ENCODE measurements around the gene DUOXA2. TPM values are rescaled to one million over a fixed set of nuclear protein-coding genes. Genes with fewer than 3 reads are reported as not detected.

Gene DUOXA2
- total and polyA plus RNA-seq, 2 of the 4 experiments (the other 2 are of a cell fraction), result not detected

GRCh38 chr15:45118131-45118588, 4.0 kb downstream of the DUOXA2 start:
- Histone ChIP-seq H3K27ac (ENCODE audit: insufficient read depth, low read length) (no peak overlapping the region), H3K27me3 (ENCODE audit: control insufficient read depth, insufficient read depth, low read length) (peaks cover 46% of the 10 kb centered on the region), H3K4me3 (ENCODE audit: insufficient read depth, low read depth, low read length) (no peak overlapping the region), H3K4me2 (ENCODE audit: low read depth, low read length) (no peak overlapping the region; the same call in 1 of the 2 replicates), H3K56ac (ENCODE audit: extremely low read depth, insufficient read depth, low read length) (no peak overlapping the region), H3K9me1 (ENCODE audit: insufficient read depth, low read length) (no peaks in the 10 kb centered on the region), H3K9ac (ENCODE audit: low read depth, low read length) (no peak overlapping the region), H3K4ac (ENCODE audit: low read depth, low read length) (no peak overlapping the region), H2BK20ac (ENCODE audit: low read depth, low read length) (no peak overlapping the region), H4K8ac (ENCODE audit: low read depth in 2 of 2, low read length in 2 of 2) (no peak overlapping the region), H4K91ac (ENCODE audit: insufficient read depth, low read depth, low read length) (no peak overlapping the region), H4K5ac (ENCODE audit: low read depth, low read length) (no peak overlapping the region), H2AFZ (replicated peaks; ENCODE audit: low read length, poor library complexity) (peak overlapping the region; percentile 86), H4K20me1 (ENCODE audit: insufficient read depth, low read length) (no peaks in the 10 kb centered on the region), H3K79me1 (ENCODE audit: low read depth in 1 of 2, low read length in 2 of 2) (no peaks in the 10 kb centered on the region), H2BK15ac (ENCODE audit: low read depth, low read length) (no peak overlapping the region), H3K18ac (ENCODE audit: low read depth, low read length) (no peak overlapping the region), H3K9me3 (ENCODE audit: control insufficient read depth, insufficient read depth, low read length) (no peaks in the 10 kb centered on the region), H3K4me1 (ENCODE audit: control insufficient read depth, insufficient read depth, low read length) (peaks cover 3% of the 10 kb centered on the region), H2AK9ac (replicated peaks; ENCODE audit: low read depth, low read length, poor library complexity) (peak overlapping the region; percentile 60), H3K14ac (replicated peaks; ENCODE audit: low read depth, low read length) (no peak overlapping the region), H2BK120ac (ENCODE audit: low read depth, low read length) (no peak overlapping the region), H2AK5ac (ENCODE audit: low read depth, low read length) (no peak overlapping the region), H3K23ac (ENCODE audit: low read depth, low read length) (no peak overlapping the region), H3K36me3 (ENCODE audit: control insufficient read depth, insufficient read depth, low read length) (no peaks in the 10 kb centered on the region), H2BK5ac (ENCODE audit: low read depth, low read length, poor library complexity, severe bottlenecking) (no peak overlapping the region)
- in situ Hi-C loops (cut with MboI; ENCODE audit: low sequenced_read_pairs) (no loop called here), intact Hi-C loops (cut with micrococcal nuclease) (loop anchor here (1.0 to 5.0 kb wide), 5 partner anchors 59 to 266 kb away; partner anchors contain the start of gene SORD), dilution Hi-C loops (cut with HindIII; ENCODE audit: low sequenced_read_pairs, unreplicated experiment) (no loop called here)
- CTCF ChIA-PET, result interaction anchor here (0.5 to 1.6 kb wide), 26 partner anchors 9 to 238 kb away, joined by 3 to 16 read pairs (median 4); no protein-coding TSS in a partner anchor
- ATAC-seq (ENCODE audit: low read depth) (peak; percentile 97), DNase-seq (peak; percentile 88)
- POLR2A ChIA-PET (ENCODE audit: unreplicated experiment), result no interaction called here
- no TSS peak for BruUV-seq (replicated peaks)
- no peak for TF ChIP-seq MXI1 (IDR thresholded peaks at IDR 0.05; ENCODE audit: borderline replicate concordance, low read depth, low read length)
- TF ChIP-seq CEBPB (IDR thresholded peaks at IDR 0.05; ENCODE audit: low read depth, low read length), result no peak
- TF ChIP-seq ELK1 (IDR thresholded peaks at IDR 0.05; ENCODE audit: borderline replicate concordance, low read depth, low read length), result no peak
- no peak for TF ChIP-seq MAFK (IDR thresholded peaks at IDR 0.05; ENCODE audit: low read depth, low read length)
- no peak for TF ChIP-seq BHLHE40 (IDR thresholded peaks at IDR 0.05; ENCODE audit: low read depth, low read length)
- peak; percentile 79 for TF ChIP-seq SMC3 (IDR thresholded peaks at IDR 0.05; ENCODE audit: low read depth, low read length)
- no peak for TF ChIP-seq CHD1 (IDR thresholded peaks at IDR 0.05; ENCODE audit: low read depth, low read length)
- TF ChIP-seq RCOR1 (IDR thresholded peaks at IDR 0.05; ENCODE audit: insufficient replicate concordance, low read length), result no peak
- peak; percentile 47; the same call in 1 of the 2 replicates for TF ChIP-seq MAZ (IDR thresholded peaks at IDR 0.05; ENCODE audit: borderline replicate concordance, low read depth, low read length)
- peak; percentile 79 for TF ChIP-seq RAD21 (IDR thresholded peaks at IDR 0.05; ENCODE audit: low read length)
- TF ChIP-seq RFX5 (IDR thresholded peaks at IDR 0.05; ENCODE audit: low read depth, low read length), result no peak
- TF ChIP-seq CTCF (conservative IDR thresholded peaks at IDR 0.05; ENCODE audit: low read depth, low read length), result peak; percentile 100
- TF ChIP-seq NFE2L2 (IDR thresholded peaks at IDR 0.05; ENCODE audit: low read depth, low read length), result no peak
- TF ChIP-seq FOS (IDR thresholded peaks at IDR 0.05; ENCODE audit: low read depth, low read length), result no peak
- WGBS, 2 experiments (ENCODE audit: extremely low coverage in 2 of 2, insufficient read length in 1 of 2), result 0% methylated on average over 9 of the region's 14 CpGs; no CpG with 5 or more reads in 1 of the 2 experiments
